Measurements from ENCODE around the gene BUD31. TPM values are rescaled to one million over a fixed set of nuclear protein-coding genes. Genes with fewer than 3 reads are reported as not detected.

Gene BUD31
- total and polyA plus RNA-seq, 9 of the 15 experiments (the other 6 are each of a cell fraction or from before 2014, with no cell fraction given): 105 to 342 (median 247) TPM

DNA sequence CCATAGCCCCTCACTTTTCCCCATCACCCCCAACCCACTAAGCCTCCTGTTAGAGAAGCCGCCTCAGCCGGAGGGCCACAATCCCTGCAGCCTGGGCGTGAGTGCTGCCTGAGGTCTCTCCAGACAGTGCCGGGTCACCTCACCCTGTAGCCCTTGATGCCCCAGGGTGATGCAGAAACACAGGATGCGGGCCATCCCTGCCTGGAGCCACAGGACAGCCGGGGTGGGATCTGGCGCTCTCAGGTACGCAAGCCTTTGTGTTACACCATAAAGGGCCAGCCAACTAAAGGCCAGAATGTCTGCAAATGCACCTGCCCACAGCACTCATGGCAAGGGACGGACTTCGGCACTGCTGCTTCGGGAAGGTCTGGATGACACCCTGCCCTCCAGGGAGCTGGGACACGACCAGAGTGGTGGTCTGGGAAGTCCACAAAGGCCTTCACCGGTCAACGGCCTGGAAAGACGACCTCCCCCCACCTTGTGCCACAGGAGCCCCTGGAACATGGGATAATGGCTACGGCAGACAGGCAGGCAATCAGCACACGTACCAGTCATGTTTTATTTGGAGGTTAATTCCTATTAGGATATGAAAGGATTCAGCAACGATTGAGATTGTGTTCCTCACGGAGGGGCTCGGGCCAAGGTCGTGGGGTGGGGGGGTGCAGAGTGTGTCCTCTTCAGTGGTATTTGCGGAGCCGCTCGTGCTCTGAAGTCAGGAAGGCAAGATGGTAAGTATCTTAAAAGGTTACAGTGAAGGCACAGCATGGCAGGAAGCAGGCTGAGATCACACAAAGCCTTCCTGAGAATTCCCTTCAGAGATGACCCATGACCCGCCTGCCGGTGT is 49.1 kb downstream of the BUD31 start (continued):
- no peak for TF ChIP-seq ZNF431 (CRISPR knock-in tag; IDR thresholded peaks at IDR 0.05)
- TF ChIP-seq, protein P1, sequence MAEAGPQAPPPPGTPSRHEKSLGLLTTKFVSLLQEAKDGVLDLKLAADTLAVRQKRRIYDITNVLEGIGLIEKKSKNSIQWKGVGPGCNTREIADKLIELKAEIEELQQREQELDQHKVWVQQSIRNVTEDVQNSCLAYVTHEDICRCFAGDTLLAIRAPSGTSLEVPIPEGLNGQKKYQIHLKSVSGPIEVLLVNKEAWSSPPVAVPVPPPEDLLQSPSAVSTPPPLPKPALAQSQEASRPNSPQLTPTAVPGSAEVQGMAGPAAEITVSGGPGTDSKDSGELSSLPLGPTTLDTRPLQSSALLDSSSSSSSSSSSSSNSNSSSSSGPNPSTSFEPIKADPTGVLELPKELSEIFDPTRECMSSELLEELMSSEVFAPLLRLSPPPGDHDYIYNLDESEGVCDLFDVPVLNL (CRISPR knock-in tag; IDR thresholded peaks at IDR 0.05; ENCODE audit: low read depth): no peak
- TF ChIP-seq, protein P2, sequence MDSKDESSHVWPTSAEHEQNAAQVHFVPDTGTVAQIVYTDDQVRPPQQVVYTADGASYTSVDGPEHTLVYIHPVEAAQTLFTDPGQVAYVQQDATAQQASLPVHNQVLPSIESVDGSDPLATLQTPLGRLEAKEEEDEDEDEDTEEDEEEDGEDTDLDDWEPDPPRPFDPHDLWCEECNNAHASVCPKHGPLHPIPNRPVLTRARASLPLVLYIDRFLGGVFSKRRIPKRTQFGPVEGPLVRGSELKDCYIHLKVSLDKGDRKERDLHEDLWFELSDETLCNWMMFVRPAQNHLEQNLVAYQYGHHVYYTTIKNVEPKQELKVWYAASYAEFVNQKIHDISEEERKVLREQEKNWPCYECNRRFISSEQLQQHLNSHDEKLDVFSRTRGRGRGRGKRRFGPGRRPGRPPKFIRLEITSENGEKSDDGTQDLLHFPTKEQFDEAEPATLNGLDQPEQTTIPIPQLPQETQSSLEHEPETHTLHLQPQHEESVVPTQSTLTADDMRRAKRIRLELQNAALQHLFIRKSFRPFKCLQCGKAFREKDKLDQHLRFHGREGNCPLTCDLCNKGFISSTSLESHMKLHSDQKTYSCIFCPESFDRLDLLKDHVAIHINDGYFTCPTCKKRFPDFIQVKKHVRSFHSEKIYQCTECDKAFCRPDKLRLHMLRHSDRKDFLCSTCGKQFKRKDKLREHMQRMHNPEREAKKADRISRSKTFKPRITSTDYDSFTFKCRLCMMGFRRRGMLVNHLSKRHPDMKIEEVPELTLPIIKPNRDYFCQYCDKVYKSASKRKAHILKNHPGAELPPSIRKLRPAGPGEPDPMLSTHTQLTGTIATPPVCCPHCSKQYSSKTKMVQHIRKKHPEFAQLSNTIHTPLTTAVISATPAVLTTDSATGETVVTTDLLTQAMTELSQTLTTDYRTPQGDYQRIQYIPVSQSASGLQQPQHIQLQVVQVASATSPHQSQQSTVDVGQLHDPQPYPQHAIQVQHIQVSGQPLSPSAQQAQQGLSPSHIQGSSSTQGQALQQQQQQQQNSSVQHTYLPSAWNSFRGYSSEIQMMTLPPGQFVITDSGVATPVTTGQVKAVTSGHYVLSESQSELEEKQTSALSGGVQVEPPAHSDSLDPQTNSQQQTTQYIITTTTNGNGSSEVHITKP (IDR thresholded peaks at IDR 0.05; ENCODE audit: partially characterized antibody): no peak
- TF ChIP-seq, protein P3, sequence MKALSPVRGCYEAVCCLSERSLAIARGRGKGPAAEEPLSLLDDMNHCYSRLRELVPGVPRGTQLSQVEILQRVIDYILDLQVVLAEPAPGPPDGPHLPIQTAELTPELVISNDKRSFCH (CRISPR knock-in tag; IDR thresholded peaks at IDR 0.05): no peak
- TF ChIP-seq, protein P3 (tag; IDR thresholded peaks at IDR 0.05): no peak
- peak; percentile 65; the same call in 1 of the 2 replicates for TF ChIP-seq ZBED1 (IDR thresholded peaks at IDR 0.05)
- no peak for TF ChIP-seq SRF (CRISPR knock-in tag; IDR thresholded peaks at IDR 0.05)
- peak; percentile 45 for TF ChIP-seq SIRT6 (IDR thresholded peaks at IDR 0.05; ENCODE audit: low read depth, low read length)
- TF ChIP-seq ZNF57 (CRISPR knock-in tag; IDR thresholded peaks at IDR 0.05): no peak
- peak; percentile 15; the same call in 1 of the 2 replicates for TF ChIP-seq MYNN (IDR thresholded peaks at IDR 0.05)
- TF ChIP-seq MYNN (CRISPR knock-in tag; IDR thresholded peaks at IDR 0.05): no peak
- no peak for TF ChIP-seq RFX7 (CRISPR knock-in tag; IDR thresholded peaks at IDR 0.05)
- no peak for TF ChIP-seq ZKSCAN3 (CRISPR knock-in tag; IDR thresholded peaks at IDR 0.05)
- TF ChIP-seq POLR2G (IDR thresholded peaks at IDR 0.05; ENCODE audit: low read depth, low read length): peak; percentile 76
- no peak for TF ChIP-seq FOXA3 (CRISPR knock-in tag; conservative IDR thresholded peaks at IDR 0.05 in 1 of 2, IDR thresholded peaks at IDR 0.05 in 1 of 2)
- TF ChIP-seq SP1 (CRISPR knock-in tag; IDR thresholded peaks at IDR 0.05): no peak
- TF ChIP-seq ZNF121 (CRISPR knock-in tag; conservative IDR thresholded peaks at IDR 0.05): no peak
- TF ChIP-seq SLC30A9 (CRISPR knock-in tag; IDR thresholded peaks at IDR 0.05): no peak
- TF ChIP-seq RNF2 (IDR thresholded peaks at IDR 0.05): no peak
- no peak for TF ChIP-seq PYGO2 (tag; IDR thresholded peaks at IDR 0.05)
- no peak for TF ChIP-seq ZNF668 (CRISPR knock-in tag; IDR thresholded peaks at IDR 0.05)
- no peak for TF ChIP-seq NR2C2 (CRISPR knock-in tag; IDR thresholded peaks at IDR 0.05)
- TF ChIP-seq NR2C2 (tag; IDR thresholded peaks at IDR 0.05): no peak
- TF ChIP-seq, protein P4, sequence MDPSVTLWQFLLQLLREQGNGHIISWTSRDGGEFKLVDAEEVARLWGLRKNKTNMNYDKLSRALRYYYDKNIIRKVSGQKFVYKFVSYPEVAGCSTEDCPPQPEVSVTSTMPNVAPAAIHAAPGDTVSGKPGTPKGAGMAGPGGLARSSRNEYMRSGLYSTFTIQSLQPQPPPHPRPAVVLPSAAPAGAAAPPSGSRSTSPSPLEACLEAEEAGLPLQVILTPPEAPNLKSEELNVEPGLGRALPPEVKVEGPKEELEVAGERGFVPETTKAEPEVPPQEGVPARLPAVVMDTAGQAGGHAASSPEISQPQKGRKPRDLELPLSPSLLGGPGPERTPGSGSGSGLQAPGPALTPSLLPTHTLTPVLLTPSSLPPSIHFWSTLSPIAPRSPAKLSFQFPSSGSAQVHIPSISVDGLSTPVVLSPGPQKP (CRISPR knock-in tag; IDR thresholded peaks at IDR 0.05): no peak
